ENCODE measurements around the gene BICD2. TPM values are rescaled to one million over a fixed set of nuclear protein-coding genes. Genes with fewer than 3 reads are reported as not detected.

The BICD2 gene
- total and polyA plus RNA-seq, 12 donors: 22.5 to 41.8 (median 33.2) TPM

DNA sequence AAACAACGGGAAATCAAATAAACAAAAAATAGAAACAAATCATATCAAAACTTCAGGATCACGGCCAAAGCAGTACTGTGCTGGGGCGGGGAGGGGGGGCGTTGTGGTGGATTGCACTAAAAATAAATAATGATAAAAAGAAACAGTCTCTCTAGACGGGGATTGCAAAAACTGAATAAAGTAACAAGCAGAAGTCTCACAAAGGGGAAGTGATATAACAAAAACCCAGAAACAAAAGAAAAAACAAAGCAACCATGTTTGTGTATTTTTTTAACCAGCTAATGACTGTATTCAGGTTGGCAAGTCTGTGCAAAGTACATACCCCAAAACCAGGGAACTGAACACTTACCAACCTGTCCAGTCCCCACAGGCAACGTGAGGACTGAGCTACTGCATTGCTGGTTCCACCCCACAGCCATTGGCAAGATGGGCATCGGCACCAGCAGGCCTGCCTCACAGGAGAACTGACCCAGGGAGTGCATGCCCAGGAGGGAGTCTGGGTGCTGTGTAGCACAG lies 24.1 kb downstream of the BICD2 start:
- H3K4me1 ChIP-seq: peaks cover 33 to 99% (median 89%) of the 10 kb centered on the region in 9 donors
- no peaks in the 10 kb centered on the region for H3K36me3 ChIP-seq
- DNase-seq (no peak), ATAC-seq (peak; percentile 23 to 57 (median 40))
- TF ChIP-seq, protein P1, sequence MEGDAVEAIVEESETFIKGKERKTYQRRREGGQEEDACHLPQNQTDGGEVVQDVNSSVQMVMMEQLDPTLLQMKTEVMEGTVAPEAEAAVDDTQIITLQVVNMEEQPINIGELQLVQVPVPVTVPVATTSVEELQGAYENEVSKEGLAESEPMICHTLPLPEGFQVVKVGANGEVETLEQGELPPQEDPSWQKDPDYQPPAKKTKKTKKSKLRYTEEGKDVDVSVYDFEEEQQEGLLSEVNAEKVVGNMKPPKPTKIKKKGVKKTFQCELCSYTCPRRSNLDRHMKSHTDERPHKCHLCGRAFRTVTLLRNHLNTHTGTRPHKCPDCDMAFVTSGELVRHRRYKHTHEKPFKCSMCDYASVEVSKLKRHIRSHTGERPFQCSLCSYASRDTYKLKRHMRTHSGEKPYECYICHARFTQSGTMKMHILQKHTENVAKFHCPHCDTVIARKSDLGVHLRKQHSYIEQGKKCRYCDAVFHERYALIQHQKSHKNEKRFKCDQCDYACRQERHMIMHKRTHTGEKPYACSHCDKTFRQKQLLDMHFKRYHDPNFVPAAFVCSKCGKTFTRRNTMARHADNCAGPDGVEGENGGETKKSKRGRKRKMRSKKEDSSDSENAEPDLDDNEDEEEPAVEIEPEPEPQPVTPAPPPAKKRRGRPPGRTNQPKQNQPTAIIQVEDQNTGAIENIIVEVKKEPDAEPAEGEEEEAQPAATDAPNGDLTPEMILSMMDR (IDR thresholded peaks at IDR 0.05): no peak
- no peaks in the 10 kb centered on the region for H3K9me3 ChIP-seq
- intact Hi-C loops (cut with DNase I): no loop called here
- H3K4me3 ChIP-seq: peak overlapping the region in 6 of 10 donors; percentile 10 to 35 (median 28)
- WGBS, 2 donors: 8 to 11% methylated on average over 7 of the region's 7 CpGs
- H3K27ac ChIP-seq: peak overlapping the region; percentile 2 to 88 (median 78)
- no peaks in the 10 kb centered on the region for H3K27me3 ChIP-seq

DNA sequence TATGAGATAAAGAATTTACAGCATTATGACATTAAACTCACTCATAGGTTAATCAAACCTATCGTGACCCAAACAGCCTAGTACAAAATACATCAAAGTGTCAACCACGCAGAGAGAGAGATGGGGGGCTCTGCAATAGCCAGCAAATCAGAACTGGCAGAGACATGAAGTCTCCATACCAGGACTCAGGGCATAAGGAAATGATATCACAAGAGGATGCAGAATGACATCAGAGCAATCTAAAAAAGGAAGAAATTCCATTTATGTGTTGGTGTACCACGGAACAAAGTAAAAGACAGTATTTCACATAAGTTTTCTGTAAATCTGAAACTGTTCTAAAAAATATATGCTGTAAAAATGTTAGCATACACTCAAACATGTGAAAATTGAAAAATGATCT lies 24.6 kb downstream of the BICD2 start:
- Histone ChIP-seq H3K4me1 (peaks cover 33 to 99% (median 90%) of the 10 kb centered on the region in 9 donors), H3K27me3 (no peaks in the 10 kb centered on the region), H3K9me3 (no peaks in the 10 kb centered on the region), H3K36me3 (no peaks in the 10 kb centered on the region), H3K27ac (peak overlapping the region; percentile 23 to 88 (median 78)), H3K4me3 (peak overlapping the region in 6 of 10 donors; percentile 10 to 35 (median 28))
- 19 to 20% methylated on average over 3 of the region's 3 CpGs for WGBS, 2 donors
- DNase-seq: no peak
- TF ChIP-seq, protein P1 (IDR thresholded peaks at IDR 0.05): no peak
- intact Hi-C loops (cut with DNase I): no loop called here
- ATAC-seq: peak in 5 of 8 donors; percentile 47 to 58 (median 56)

DNA sequence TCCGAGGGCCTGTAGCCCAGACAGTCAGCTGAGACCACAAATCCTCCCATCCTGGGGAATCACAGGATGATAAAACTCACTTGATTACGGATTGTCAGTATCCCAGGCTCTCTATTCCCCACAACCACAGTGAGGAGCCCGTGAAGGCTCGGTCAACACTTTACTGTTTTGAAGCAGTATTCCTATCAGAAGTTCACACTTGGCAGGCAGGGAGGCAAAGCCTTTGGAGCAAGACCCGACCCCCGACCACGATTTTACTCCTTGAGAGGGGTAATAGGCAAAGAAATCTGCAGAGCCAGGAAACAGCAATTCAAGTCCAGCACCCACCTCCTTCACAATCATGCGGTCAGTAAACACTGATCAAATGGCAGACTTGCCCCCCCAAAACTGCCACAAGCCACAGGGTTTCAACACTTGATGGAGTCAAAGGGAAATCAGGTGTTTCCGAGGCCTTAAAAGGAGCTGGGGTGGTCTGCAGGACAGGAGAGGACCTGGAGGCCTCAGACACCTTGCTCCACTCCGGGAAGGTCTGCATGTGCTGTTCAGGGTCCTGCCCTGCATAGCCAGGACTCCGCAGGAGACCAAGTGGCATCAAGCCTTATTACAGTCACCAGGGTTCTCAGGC lies 25.2 kb downstream of the BICD2 start:
- H3K36me3 ChIP-seq: no peaks in the 10 kb centered on the region
- no peaks in the 10 kb centered on the region for H3K27me3 ChIP-seq
- H3K4me3 ChIP-seq: no peak overlapping the region
- intact Hi-C loops (cut with DNase I): no loop called here
- H3K27ac ChIP-seq: peak overlapping the region; percentile 23 to 88 (median 76)
- TF ChIP-seq, protein P1 (IDR thresholded peaks at IDR 0.05): no peak
- ATAC-seq (peak in 3 of 8 donors; percentile 6 to 23 (median 22)), DNase-seq (no peak)
- WGBS, 2 donors: 67% methylated on average over 11 of the region's 11 CpGs
- H3K4me1 ChIP-seq: peaks cover 33 to 96% (median 88%) of the 10 kb centered on the region in 9 donors
- H3K9me3 ChIP-seq: no peaks in the 10 kb centered on the region

DNA sequence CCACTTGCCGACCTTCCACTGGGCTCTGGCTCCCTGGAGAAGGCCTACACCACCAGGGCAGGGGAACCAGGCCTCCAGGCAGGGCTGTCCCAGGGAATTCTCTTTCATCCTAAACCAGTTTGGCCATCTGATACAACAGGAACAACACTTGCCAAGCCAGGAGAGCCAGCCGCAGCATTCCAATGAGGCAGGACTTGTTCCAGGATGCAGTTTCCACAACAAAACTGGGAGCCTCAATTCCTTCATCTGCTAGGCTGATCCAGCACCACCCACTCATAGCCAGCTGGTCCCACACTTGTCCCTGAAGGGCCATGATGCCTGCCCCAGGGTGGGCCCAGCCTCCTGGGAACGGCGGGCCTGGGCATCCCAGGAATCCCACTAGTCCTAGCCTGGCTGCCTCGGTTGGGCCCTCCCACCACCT lies 26.0 kb downstream of the BICD2 start:
- Histone ChIP-seq H3K4me1 (peaks cover 33 to 89% (median 83%) of the 10 kb centered on the region in 9 donors), H3K9me3 (no peaks in the 10 kb centered on the region), H3K36me3 (no peaks in the 10 kb centered on the region), H3K27me3 (no peaks in the 10 kb centered on the region), H3K27ac (peak overlapping the region in 9 of 10 donors; percentile 54 to 88 (median 76)), H3K4me3 (no peak overlapping the region)
- TF ChIP-seq, protein P1 (IDR thresholded peaks at IDR 0.05): no peak
- peak in 1 of 2 donors; percentile 31 for DNase-seq
- ATAC-seq: peak in 6 of 8 donors; percentile 25 to 53 (median 42)
- intact Hi-C loops (cut with DNase I): no loop called here
- 44 to 50% methylated on average over 5 of the region's 5 CpGs for WGBS, 2 donors

Measured in heart right ventricle (tissue), 16 donors.